Activated CD4-positive, alpha-beta T cell treated with anti-CD3 and anti-CD28 coated beads, Interleukin-2, amount 50 U/mL, for 16 hours (primary cell): ENCODE measurements around the gene TMEM108.

Experiments used
- DNase-seq: peaks from one replicate; pipeline ENCODE4 v3.0.0-alpha.2; 2020

The TMEM108 gene

GRCh38 chr3:133055339-133055738, 17.1 kb downstream of the TMEM108 start:
- DNase-seq = no peak

GRCh38 chr3:133058243-133058642, 20.1 kb downstream of the TMEM108 start:
- no peak for DNase-seq

GRCh38 chr3:133058831-133059230, 20.6 kb downstream of the TMEM108 start:
- DNase-seq = no peak

GRCh38 chr3:133065193-133065961, 27.2 kb downstream of the TMEM108 start:
- DNase-seq = no peak

GRCh38 chr3:133066026-133066425, 27.8 kb downstream of the TMEM108 start:
- no peak for DNase-seq

GRCh38 chr3:133069556-133070286, 31.5 kb downstream of the TMEM108 start:
- no peak for DNase-seq

- DNase-seq = no peak
These were observed 36.8 kb downstream of the TMEM108 start for GRCh38 chr3:133074977-133075376.

- DNase-seq = no peak
These were observed 39.5 kb downstream of the TMEM108 start for GRCh38 chr3:133077688-133078087.

GRCh38 chr3:133079621-133080020, 41.4 kb downstream of the TMEM108 start:
- no peak for DNase-seq

GRCh38 chr3:133081016-133081415, 42.8 kb downstream of the TMEM108 start:
- no peak for DNase-seq

- DNase-seq = no peak
These were observed 45.2 kb downstream of the TMEM108 start for GRCh38 chr3:133083395-133083794.

- no peak for DNase-seq
These were observed 51.8 kb downstream of the TMEM108 start for GRCh38 chr3:133089906-133090485.

GRCh38 chr3:133092681-133093080, 54.5 kb downstream of the TMEM108 start:
- no peak for DNase-seq

- DNase-seq = no peak
These were observed 55.2 kb downstream of the TMEM108 start for GRCh38 chr3:133093366-133093765.

GRCh38 chr3:133096900-133097613, 58.9 kb downstream of the TMEM108 start:
- no peak for DNase-seq

- DNase-seq = no peak
These were observed 65.5 kb downstream of the TMEM108 start for GRCh38 chr3:133103706-133104105.

GRCh38 chr3:133106169-133106568, 68.0 kb downstream of the TMEM108 start:
- DNase-seq = no peak

- no peak for DNase-seq
These were observed 74.5 kb downstream of the TMEM108 start for GRCh38 chr3:133112666-133113065.

GRCh38 chr3:133113526-133113925, 75.3 kb downstream of the TMEM108 start:
- DNase-seq = no peak

GRCh38 chr3:133113927-133114597, 75.9 kb downstream of the TMEM108 start:
- DNase-seq = no peak

- DNase-seq = no peak
These were observed 77.0 kb downstream of the TMEM108 start for GRCh38 chr3:133115176-133115575.

- no peak for DNase-seq
These were observed 79.2 kb downstream of the TMEM108 start for GRCh38 chr3:133117342-133117741.

GRCh38 chr3:133119176-133119575, 81.0 kb downstream of the TMEM108 start:
- DNase-seq = no peak
